ENCODE measurements around the gene TMEM229B. TPM values are rescaled to one million over a fixed set of nuclear protein-coding genes. Genes with fewer than 3 reads are reported as not detected.

Gene TMEM229B
- total and polyA plus RNA-seq, 2 donors (not counting 1 experiment from before 2014, with no cell fraction given) = 6.9 to 8.2 TPM

- H3K9me3 Mint-ChIP-seq (ENCODE audit: insufficient read depth) = no peaks in the 10 kb centered on the region
- H2AFZ ChIP-seq (ENCODE audit: insufficient read depth, low read depth, low read length, poor library complexity, severe bottlenecking) = peak overlapping the region; percentile 75
- TF ChIP-seq, protein P1, sequence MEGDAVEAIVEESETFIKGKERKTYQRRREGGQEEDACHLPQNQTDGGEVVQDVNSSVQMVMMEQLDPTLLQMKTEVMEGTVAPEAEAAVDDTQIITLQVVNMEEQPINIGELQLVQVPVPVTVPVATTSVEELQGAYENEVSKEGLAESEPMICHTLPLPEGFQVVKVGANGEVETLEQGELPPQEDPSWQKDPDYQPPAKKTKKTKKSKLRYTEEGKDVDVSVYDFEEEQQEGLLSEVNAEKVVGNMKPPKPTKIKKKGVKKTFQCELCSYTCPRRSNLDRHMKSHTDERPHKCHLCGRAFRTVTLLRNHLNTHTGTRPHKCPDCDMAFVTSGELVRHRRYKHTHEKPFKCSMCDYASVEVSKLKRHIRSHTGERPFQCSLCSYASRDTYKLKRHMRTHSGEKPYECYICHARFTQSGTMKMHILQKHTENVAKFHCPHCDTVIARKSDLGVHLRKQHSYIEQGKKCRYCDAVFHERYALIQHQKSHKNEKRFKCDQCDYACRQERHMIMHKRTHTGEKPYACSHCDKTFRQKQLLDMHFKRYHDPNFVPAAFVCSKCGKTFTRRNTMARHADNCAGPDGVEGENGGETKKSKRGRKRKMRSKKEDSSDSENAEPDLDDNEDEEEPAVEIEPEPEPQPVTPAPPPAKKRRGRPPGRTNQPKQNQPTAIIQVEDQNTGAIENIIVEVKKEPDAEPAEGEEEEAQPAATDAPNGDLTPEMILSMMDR (IDR thresholded peaks at IDR 0.05) = no peak
- no peak for TF ChIP-seq EZH2 (IDR thresholded peaks at IDR 0.05; ENCODE audit: borderline replicate concordance, insufficient read depth, low read depth, low read length, poor library complexity, severe bottlenecking)
- peak overlapping the region; percentile 61 for H3K9ac ChIP-seq (ENCODE audit: low read length)
- peaks cover 0 to 49% (median 18%) of the 10 kb centered on the region in 4 experiments for H3K27me3 ChIP-seq (replicated peaks in 1 of 4; ENCODE audit: control extremely low read depth in 1 of 4, control insufficient read depth in 3 of 4, insufficient read depth in 4 of 4, low read length in 3 of 4)
- ATAC-seq (ENCODE audit: low read depth) (no peak), DNase-seq (no peak)
- intact Hi-C loops (cut with micrococcal nuclease) = loop anchor here (1.0 kb wide), 1 partner anchor 40 kb away; no protein-coding TSS in a partner anchor
- ChIA-PET POLR2A (no interaction called here), CTCF (interaction anchor here (0.8 to 3.9 kb wide), 5 partner anchors 10 to 171 kb away, joined by 3 to 16 read pairs (median 4); no protein-coding TSS in a partner anchor)
- H3K4me3 ChIP-seq (ENCODE audit: control extremely low read depth in 1 of 5, extremely low read depth in 1 of 5, insufficient read depth in 1 of 5, low read depth in 2 of 5, low read length in 4 of 5) = peak overlapping the region in 3 of 5 experiments; percentile 48 to 66 (median 60)
- H3K27me3 Mint-ChIP-seq = peaks cover 40% of the 10 kb centered on the region
- WGBS (ENCODE audit: insufficient coverage) = 45% methylated on average over 5 of the region's 6 CpGs
- no peak overlapping the region for H3K27ac Mint-ChIP-seq
- H3K79me2 ChIP-seq (ENCODE audit: control insufficient read depth, insufficient read depth, low read length) = no peaks in the 10 kb centered on the region
- peaks cover 20 to 22% of the 10 kb centered on the region in 2 donors for H3K4me1 ChIP-seq (ENCODE audit: control insufficient read depth in 2 of 2, insufficient read depth in 2 of 2, low read length in 2 of 2)
- peak overlapping the region; percentile 76 for H3K4me3 Mint-ChIP-seq
- peaks cover 5% of the 10 kb centered on the region for H3K4me1 Mint-ChIP-seq
- no peak overlapping the region for H3K27ac ChIP-seq (ENCODE audit: low read length in 2 of 2)
- no peaks in the 10 kb centered on the region for H3K36me3 ChIP-seq (replicated peaks in 1 of 2; ENCODE audit: control extremely low read depth in 1 of 2, control insufficient read depth in 1 of 2, extremely low read depth in 1 of 2, insufficient read depth in 2 of 2, low read length in 1 of 2)
- H3K4me2 ChIP-seq (replicated peaks; ENCODE audit: low read depth, low read length, poor library complexity, severe bottlenecking) = peak overlapping the region; percentile 94
- no peaks in the 10 kb centered on the region for H4K20me1 ChIP-seq (ENCODE audit: control insufficient read depth, insufficient read depth, low read length, poor library complexity, severe bottlenecking)
- peaks cover 0 to 2% (median 0%) of the 10 kb centered on the region in 3 donors for H3K9me3 ChIP-seq (ENCODE audit: control extremely low read depth in 1 of 3, control insufficient read depth in 2 of 3, insufficient read depth in 1 of 3, low read length in 2 of 3)
Observed at GRCh38 chr14:67533754-67534085, 45.2 kb upstream of the TMEM229B start.

GRCh38 chr14:67532998-67533753 is 44.7 kb upstream of the TMEM229B start, which contains the start of gene PLEKHH1:
PLEKHH1 (plus strand) TSS chr14:67533290; CDS start chr14:67541868, 8,578 bp downstream.
- peak; percentile 51 for DNase-seq
- Histone ChIP-seq H3K27me3 (replicated peaks in 1 of 4; ENCODE audit: control extremely low read depth in 1 of 4, control insufficient read depth in 3 of 4, insufficient read depth in 4 of 4, low read length in 3 of 4) (peaks cover 0 to 47% (median 18%) of the 10 kb centered on the region in 4 experiments), H3K4me2 (replicated peaks; ENCODE audit: low read depth, low read length, poor library complexity, severe bottlenecking) (peak within 1 kb of the TSS; percentile 94), H4K20me1 (ENCODE audit: control insufficient read depth, insufficient read depth, low read length, poor library complexity, severe bottlenecking) (no peaks in the 10 kb centered on the region), H3K9ac (ENCODE audit: low read length) (peak within 1 kb of the TSS; percentile 61), H3K9me3 (ENCODE audit: control extremely low read depth in 1 of 3, control insufficient read depth in 2 of 3, insufficient read depth in 1 of 3, low read length in 2 of 3) (peaks cover 0 to 2% (median 0%) of the 10 kb centered on the region in 3 donors), H2AFZ (ENCODE audit: insufficient read depth, low read depth, low read length, poor library complexity, severe bottlenecking) (peak within 1 kb of the TSS; percentile 75), H3K79me2 (ENCODE audit: control insufficient read depth, insufficient read depth, low read length) (no peaks in the 10 kb centered on the region), H3K27ac (ENCODE audit: low read length in 2 of 2) (no peak within 1 kb of the TSS), H3K36me3 (replicated peaks in 1 of 2; ENCODE audit: control extremely low read depth in 1 of 2, control insufficient read depth in 1 of 2, extremely low read depth in 1 of 2, insufficient read depth in 2 of 2, low read length in 1 of 2) (no peaks in the 10 kb centered on the region), H3K4me3 (ENCODE audit: control extremely low read depth in 1 of 5, extremely low read depth in 1 of 5, insufficient read depth in 1 of 5, low read depth in 2 of 5, low read length in 4 of 5) (peak within 1 kb of the TSS in 4 of 5 experiments; percentile 22 to 66 (median 54)), H3K4me1 (ENCODE audit: control insufficient read depth in 2 of 2, insufficient read depth in 2 of 2, low read length in 2 of 2) (peaks cover 18 to 20% of the 10 kb centered on the region in 2 donors)
- no peak for TF ChIP-seq EZH2 (IDR thresholded peaks at IDR 0.05; ENCODE audit: borderline replicate concordance, insufficient read depth, low read depth, low read length, poor library complexity, severe bottlenecking)
- TF ChIP-seq, protein P1 (IDR thresholded peaks at IDR 0.05) = no peak
- ATAC-seq (ENCODE audit: low read depth) = peak; percentile 71
- H3K27ac Mint-ChIP-seq = no peak within 1 kb of the TSS
- WGBS (ENCODE audit: insufficient coverage) = under 1% methylated on average over 79 of the region's 86 CpGs
- H3K27me3 Mint-ChIP-seq = peaks cover 46% of the 10 kb centered on the region
- peak within 1 kb of the TSS; percentile 76 for H3K4me3 Mint-ChIP-seq
- ChIA-PET CTCF (interaction anchor here (1.2 to 3.9 kb wide), 3 partner anchors 15 to 106 kb away, joined by 4 to 16 read pairs (median 7); no protein-coding TSS in a partner anchor), POLR2A (no interaction called here)
- peaks cover 5% of the 10 kb centered on the region for H3K4me1 Mint-ChIP-seq
- no peaks in the 10 kb centered on the region for H3K9me3 Mint-ChIP-seq (ENCODE audit: insufficient read depth)
- intact Hi-C loops (cut with micrococcal nuclease) = loop anchor here (1.0 kb wide), 1 partner anchor 40 kb away; no protein-coding TSS in a partner anchor
